ENCODE results near the gene MGAT4A.

GRCh38 chr2:98583816-98584618, 146.9 kb downstream of the MGAT4A start:
- no peak for TF ChIP-seq CTCF (IDR thresholded peaks at IDR 0.05)
- no peak for TF ChIP-seq POLR2A (IDR thresholded peaks at IDR 0.05)

Data from esophagus squamous epithelium (tissue), 4 donors.